ENCODE results near the gene UBL7.
A peak's percentile ranks its signal among the peaks of the same experiment; 100 is the strongest.
"Not testable (repeated sequence)": the region's sequence is repeated elsewhere in the genome, so short reads cannot be mapped to it uniquely, and the experiment has no call there.

The UBL7 gene, protein sequence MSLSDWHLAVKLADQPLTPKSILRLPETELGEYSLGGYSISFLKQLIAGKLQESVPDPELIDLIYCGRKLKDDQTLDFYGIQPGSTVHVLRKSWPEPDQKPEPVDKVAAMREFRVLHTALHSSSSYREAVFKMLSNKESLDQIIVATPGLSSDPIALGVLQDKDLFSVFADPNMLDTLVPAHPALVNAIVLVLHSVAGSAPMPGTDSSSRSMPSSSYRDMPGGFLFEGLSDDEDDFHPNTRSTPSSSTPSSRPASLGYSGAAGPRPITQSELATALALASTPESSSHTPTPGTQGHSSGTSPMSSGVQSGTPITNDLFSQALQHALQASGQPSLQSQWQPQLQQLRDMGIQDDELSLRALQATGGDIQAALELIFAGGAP

GRCh38 chr15:74460871-74461846 lies at the start of gene UBL7:
Gene UBL7 (minus strand): TSS chr15:74461160. CDS start chr15:74458867, 2,293 bp downstream.
- peak; percentile 96 for DNase-seq

GRCh38 chr15:74506515-74506840 lies 45.5 kb upstream of the UBL7 start:
- DNase-seq, result no peak

GRCh38 chr15:74505837-74506514 lies 45.0 kb upstream of the UBL7 start:
- DNase-seq, result no peak

- no peak for DNase-seq
Measured at GRCh38 chr15:74504836-74505235, 43.9 kb upstream of the UBL7 start.

DNA sequence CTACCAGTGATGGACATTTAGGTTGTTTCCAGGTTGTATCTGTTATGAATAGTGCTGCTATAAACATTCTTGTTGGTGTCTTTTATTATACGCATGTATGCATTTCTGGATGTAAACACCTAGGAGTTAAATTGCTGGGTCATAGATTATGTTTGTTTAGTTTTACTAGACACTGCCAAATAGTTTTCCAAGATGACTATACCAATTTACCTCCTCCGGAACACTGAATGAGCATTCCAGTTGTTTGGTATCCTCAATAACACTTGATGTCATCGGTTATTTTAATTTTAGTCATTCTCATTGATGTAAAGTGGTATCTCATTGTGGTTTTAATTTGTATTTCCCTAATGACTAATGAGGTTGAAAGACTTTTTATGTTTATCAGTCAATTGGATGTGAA lies 43.5 kb upstream of the UBL7 start:
- no peak for DNase-seq

DNA sequence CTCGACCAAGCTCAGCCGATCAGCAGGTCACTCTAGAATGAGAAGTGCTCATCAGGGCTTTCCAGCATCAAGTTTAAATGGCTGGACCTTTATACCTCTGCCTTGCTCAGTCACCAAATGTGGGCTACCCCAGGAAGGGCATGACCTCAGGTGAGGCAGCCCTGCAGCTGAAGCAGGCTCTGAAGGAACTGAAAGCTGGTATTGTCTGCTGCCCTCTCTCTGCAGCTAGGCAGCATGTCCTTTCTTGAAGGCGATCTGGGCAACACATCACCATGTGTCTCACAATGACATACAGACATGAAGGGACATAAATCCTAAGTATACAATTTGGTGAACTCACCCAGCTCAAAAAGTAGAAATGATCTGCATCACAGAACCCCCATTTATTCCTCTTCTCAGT lies 41.3 kb upstream of the UBL7 start:
- no peak for DNase-seq

- DNase-seq, result no peak
Measured at GRCh38 chr15:74500401-74500800, 39.4 kb upstream of the UBL7 start.

GRCh38 chr15:74499366-74499765 lies 38.4 kb upstream of the UBL7 start:
- DNase-seq, result no peak

- DNase-seq, result no peak
Measured at GRCh38 chr15:74497584-74497983, 36.6 kb upstream of the UBL7 start.

GRCh38 chr15:74496648-74497047 lies 35.7 kb upstream of the UBL7 start:
- DNase-seq, result no peak

GRCh38 chr15:74490339-74490689 lies 29.4 kb upstream of the UBL7 start:
- no peak for DNase-seq

GRCh38 chr15:74489518-74490338 lies 28.8 kb upstream of the UBL7 start:
- DNase-seq, result peak; percentile 65

- no peak for DNase-seq
Measured at GRCh38 chr15:74488776-74489175, 27.8 kb upstream of the UBL7 start.

GRCh38 chr15:74482661-74483060 lies 21.7 kb upstream of the UBL7 start:
- no peak for DNase-seq

- DNase-seq, result not testable (repeated sequence)
Measured at GRCh38 chr15:74480364-74480763, 19.4 kb upstream of the UBL7 start.

- not testable (repeated sequence) for DNase-seq
Measured at GRCh38 chr15:74471621-74472020, 10.7 kb upstream of the UBL7 start.

DNA sequence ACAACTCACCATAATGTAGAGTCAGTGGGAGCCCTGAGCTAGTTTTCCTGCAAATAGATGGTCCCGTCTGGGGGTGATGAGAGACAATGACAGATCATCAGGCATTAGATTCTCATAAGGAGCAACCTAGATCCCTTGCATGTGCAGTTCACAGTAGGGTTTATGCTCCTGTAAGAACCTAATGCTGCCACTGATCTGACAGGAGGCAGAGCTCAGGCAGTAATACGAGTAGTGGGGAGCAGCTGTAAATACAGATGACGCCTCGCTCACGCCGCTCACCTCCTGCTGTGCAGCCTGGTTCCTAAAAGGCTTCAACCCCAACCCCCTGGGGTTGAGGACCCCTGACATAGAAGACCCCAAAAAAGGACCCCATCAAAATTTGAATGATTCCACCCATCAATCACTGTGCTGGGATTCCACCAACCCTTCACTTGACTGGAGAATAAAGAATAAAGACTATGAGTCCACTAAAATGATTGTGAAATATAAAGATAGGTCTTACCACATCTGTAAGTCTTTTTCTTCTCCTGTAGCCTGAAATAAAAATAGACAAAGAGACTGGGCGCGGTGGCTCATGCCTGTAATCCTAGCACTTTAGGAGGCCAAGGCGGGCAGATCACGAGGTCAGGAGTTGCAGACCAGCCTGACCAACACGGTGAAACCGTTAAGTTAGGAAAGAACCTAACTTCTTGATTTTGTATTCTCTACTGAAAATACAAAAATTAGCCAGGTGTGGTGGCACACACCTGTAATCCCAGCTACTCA lies 9.9 kb upstream of the UBL7 start:
- no peak for DNase-seq

GRCh38 chr15:74468341-74469032 lies 7.5 kb upstream of the UBL7 start:
- DNase-seq, result no peak

DNA sequence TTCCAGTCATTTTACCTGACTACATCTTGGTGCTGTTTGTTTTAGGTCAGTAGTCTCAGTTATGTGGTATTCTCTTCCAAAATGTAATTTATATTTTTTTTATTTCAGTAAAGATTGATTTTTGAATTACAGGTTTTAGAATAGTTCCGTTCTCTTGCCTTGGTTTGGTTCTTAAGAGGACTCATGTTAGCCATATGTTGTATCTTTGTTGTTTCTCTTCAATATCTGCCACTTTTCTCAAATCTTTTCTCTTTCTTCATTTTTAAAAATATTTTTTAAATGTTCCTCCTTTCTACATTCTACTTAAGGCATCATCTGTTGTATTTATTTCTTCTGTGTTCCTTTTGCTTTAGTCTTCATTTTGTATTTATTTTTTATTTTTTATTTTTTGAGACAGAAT lies 5.6 kb upstream of the UBL7 start:
- DNase-seq, result no peak

DNA sequence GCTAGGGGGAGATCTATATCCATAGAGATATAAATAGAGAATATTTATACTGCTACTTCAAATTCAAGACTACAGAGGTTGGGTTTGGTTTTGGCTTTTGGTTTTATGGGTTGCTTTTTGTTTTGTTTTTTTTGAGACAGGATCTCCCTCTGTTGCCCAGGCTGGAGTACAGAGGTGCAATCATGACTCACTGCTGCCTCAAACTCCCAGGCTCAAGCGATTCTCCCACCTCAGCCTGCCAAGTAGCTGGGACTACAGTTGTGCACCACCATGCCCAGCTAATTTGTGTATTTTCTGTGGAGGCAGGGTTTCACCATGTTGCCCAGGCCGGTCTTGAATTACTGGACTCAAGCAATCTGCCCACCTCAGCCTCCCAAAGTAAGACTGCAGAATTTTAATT lies 3.9 kb upstream of the UBL7 start:
- DNase-seq, result no peak

DNA sequence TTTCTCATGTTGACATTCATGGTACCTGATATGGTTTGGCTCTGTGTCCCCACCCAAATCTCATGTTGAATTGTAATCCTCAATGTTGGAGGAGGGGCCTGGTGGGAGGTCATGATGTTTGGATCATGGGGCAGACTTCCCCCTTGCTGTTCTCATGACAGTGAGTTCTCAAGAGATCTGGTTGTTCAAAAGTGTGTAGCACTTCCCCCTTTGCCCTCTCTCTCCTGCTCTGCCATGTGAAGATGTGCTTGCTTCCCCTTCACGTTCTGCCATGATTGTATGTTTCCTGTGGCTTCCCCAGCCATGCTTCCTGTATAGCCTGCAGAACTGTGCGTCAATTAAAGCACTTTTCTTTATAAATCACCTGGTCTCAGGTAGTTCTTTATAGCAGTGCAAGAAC lies 3.3 kb upstream of the UBL7 start:
- no peak for DNase-seq

Data from activated CD4-positive, alpha-beta T cell treated with anti-CD3 and anti-CD28 coated beads, Interleukin-2, amount 50 U/mL, for 1 hour (primary cell).